HFF-Myc (cell line): Measurements from ENCODE around the gene SLC1A2.

Experiments
- DNase-seq: peaks from one replicate; pipeline ENCODE4 v3.0.0-alpha.2; 2011; ENCODE audit warnings: low read depth; ENCODE audit errors: extremely low read depth
- H3K4me3 ChIP-seq: replicated peaks from 2 replicates; pipeline ENCODE4 v1.5.1; 2011; ENCODE audit warnings: low read depth, mild to moderate bottlenecking, control low read depth, low read length
- CTCF ChIP-seq: IDR thresholded peaks from 2 replicates; pipeline ENCODE4 v1.5.1; 2012; ENCODE audit warnings: mild to moderate bottlenecking, low read depth, low read length, control low read depth; ENCODE audit errors: missing control alignments

SLC1A2 gene

DNA sequence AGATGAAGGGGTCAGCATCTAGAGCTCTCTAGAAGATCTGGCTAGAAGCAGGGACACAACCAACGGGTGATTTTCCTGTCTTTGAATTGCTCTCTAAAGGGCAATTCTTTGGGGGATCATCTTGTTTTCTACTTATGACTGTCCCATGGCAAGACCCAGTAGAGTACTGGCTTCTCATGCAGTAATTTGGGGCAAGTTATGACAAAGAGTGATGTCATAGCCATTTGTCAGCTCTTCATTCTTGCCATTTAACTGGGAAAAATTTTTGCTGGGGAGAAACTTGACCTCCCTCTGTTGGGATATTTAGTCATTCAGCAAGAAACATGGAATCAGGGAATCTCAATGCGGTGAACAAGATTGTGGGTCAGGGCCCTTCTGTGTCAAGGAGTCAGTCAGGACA, 80.4 kb downstream of the SLC1A2 start:
- TF ChIP-seq CTCF: no peak
- no peak overlapping the region for H3K4me3 ChIP-seq
- no peak for DNase-seq

- DNase-seq: no peak
- H3K4me3 ChIP-seq: no peak overlapping the region
- no peak for TF ChIP-seq CTCF
Measured at GRCh38 chr11:35337914-35338305, 81.4 kb downstream of the SLC1A2 start.

- no peak overlapping the region for H3K4me3 ChIP-seq
- TF ChIP-seq CTCF: no peak
- DNase-seq: peak; percentile 98
Measured at GRCh38 chr11:35337136-35337913, 82.0 kb downstream of the SLC1A2 start.

DNA sequence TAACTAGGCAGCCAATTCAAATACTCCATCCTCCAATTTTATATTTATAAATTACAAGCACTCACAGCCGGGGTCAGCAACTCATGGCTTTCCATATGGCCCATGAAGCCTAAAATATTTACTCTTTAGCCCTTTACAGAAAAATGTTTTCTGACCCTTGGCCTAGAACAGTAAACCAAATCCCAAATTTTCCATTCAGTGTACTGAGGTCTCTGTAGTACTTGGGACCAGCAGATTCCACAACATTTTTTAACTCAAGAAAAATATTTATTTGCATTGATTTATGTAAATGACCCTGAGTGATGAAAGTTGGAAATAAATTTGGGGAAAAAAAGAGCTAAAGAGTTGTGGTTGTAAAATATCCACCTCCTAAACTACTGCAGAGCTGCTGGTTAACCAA, 82.6 kb downstream of the SLC1A2 start:
- no peak for TF ChIP-seq CTCF
- no peak overlapping the region for H3K4me3 ChIP-seq
- DNase-seq: no peak

GRCh38 chr11:35335226-35335625, 84.1 kb downstream of the SLC1A2 start:
- no peak for DNase-seq
- no peak overlapping the region for H3K4me3 ChIP-seq
- TF ChIP-seq CTCF: no peak

GRCh38 chr11:35334385-35335090, 84.8 kb downstream of the SLC1A2 start:
- no peak for TF ChIP-seq CTCF
- H3K4me3 ChIP-seq: no peak overlapping the region
- no peak for DNase-seq
